HG03108 (cell line): ENCODE measurements around the gene FHAD1.

Experiments used
- ATAC-seq: cut with Tn5 transposase; IDR thresholded peaks from one replicate; pipeline ENCODE4 v1.9.1; 2021; ENCODE audit warnings: moderate library complexity; ENCODE audit not compliant: unreplicated experiment

Gene FHAD1

DNA sequence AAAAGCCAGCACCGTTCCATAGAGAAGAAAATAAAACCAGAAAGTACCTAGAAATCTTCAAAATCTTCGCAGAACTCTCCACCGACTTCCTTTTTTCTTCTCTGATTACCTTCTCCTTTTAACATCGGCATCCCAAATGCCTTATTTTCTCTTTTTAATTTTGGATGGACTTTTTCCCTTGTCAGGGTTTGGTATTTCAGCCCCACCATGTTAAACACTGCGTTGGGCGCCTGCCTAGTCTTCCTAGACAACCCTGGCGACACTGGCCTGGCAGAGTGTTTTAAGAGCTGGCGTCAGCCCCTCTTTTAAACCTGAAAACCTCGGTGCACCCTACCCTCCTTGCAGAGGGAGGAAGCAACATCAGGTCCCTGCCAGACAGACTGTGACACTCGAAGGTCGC, 96.7 kb downstream of the FHAD1 start:
- no peak for ATAC-seq

DNA sequence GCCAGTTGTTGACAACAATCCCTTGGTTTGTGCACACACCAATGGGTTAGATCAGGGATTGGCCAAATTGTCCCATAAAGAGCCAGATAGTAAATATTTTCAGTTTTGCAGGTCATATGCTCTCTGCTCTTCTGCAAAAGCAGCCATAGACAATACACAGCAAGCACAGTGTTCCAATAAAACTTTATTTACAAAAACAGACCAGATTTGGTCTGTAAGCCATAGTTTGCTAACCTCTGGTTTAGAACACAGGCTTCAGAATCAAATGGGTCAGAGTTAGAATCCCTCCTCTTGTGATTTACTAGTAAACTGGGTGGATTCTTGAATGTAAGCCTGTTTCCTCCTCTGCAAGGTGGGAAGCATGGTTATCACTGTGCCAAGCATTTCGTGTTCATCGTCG, 97.4 kb downstream of the FHAD1 start:
- no peak for ATAC-seq

DNA sequence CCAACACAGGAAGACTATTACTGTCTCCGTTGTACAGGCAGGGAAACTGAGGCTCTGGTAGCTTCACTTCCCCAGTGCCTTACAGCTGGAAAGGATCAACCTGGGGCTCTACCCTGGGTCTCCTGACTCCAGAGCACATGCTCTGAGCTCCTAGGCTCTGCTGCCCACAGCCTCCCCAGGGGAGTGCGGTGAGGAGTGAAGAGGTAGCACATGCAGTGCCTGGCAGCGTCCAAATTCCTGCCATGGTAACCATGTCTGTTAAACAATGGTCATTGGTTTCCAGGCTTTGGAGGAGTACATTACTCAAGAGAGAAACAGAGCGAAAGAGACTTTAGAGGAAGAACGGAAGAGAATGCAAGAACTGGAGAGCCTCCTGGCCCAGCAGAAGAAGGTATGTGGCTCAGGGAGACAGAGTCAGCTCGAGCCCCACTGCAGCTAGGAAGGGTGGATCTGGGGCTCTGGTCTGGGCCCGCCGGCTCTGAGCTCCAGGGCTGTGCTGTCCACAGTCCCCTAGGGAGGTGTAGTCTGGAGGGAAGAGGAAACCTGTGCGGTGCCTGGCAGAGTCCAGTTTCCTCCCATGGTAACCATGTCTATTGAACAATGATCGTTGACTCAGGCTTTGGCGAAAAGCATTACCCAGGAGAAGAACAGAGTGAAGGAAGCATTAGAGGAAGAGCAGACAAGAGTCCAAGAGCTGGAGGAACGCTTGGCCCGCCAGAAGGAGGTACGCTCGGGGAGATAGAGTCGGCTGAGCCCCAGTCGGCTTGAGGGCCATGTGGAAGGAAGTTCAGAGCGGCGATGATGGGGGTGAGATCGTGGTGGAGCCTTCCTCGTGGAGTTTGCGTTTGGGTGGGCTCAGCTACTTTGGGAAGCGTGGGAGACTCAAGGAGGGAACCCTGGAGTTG, 98.0 kb downstream of the FHAD1 start:
- no peak for ATAC-seq

DNA sequence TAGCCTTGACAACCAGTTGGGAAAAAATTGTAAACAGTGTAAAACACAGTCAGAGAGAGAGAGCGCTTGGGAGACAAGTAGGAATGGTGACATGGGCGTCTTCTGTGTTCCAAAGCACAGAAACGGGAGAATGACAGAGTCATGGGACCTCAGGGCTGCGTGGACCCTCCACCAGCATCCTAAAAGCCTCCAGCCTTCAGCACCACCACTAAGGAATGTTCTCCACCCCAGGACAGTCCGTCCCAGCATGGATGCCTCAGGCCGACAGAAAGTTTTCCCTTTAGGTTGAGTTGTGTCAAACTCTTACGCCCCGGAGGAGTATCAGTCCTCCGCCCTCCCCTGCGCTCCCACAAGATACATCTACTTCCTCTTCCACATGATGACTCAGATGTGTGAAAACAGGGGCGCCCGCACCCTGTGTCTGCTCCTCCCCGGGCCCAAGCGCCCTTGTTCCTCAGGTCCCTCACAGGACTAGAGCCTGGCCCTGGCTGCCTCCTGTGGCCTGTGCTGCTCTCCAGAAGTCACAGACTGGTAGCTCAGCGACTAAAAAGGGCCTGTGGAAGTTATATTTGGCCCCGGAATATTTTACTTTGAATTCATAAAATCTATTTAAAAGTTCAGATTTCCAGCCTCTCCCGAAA, 98.8 kb downstream of the FHAD1 start:
- peak; percentile 55 for ATAC-seq

DNA sequence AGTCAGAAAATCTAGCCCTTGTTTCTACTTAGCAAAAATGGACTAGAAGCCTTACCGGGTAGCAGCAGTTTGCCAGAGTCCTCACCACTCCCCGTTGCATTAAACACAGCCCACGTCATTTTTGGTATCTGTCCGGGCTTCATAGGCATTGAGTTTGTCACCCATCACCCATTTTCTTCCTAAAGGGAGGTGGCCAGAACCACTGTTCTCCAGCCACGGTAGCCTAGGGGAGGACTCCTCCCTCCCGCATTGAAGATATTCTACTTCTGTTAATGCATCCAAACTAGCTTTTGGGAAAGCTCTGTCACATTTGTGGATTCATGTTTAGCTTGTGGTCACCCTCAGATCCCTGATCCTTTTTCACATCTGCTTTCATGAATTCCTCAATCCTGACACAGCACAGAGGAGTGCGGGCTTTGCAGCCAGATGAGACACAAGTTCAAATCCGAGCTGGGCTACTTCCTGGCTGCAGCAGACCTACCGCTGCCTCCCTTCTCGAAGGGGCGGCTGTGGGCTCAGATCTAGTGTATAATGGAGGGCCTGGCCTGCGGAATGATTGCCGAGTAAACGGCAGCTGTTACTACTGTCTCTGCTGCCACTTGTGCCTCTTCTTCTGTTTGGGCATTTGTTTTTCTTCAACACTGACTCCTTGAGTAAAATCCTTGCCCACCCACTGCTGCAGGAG, 99.5 kb downstream of the FHAD1 start:
- no peak for ATAC-seq

DNA sequence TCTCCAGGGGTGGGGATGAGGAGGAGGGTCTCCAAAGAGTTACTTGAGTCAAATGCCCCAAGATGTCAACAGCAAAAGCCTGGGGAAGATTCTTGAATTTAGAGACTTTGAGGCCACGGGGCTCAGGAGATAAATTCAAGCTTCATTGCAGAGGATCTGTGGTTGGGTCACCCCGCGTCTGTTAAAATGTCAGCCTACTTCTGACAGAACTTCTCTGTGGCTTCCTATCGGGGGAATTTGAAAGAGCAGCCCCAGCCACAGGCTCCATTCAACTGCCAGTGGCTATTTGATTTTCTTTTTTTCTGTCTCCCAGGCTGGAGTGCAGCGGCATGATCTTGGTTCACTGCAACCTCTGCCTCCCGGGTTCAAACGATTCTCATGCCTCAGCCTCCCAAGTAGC, 100.2 kb downstream of the FHAD1 start:
- no peak for ATAC-seq

DNA sequence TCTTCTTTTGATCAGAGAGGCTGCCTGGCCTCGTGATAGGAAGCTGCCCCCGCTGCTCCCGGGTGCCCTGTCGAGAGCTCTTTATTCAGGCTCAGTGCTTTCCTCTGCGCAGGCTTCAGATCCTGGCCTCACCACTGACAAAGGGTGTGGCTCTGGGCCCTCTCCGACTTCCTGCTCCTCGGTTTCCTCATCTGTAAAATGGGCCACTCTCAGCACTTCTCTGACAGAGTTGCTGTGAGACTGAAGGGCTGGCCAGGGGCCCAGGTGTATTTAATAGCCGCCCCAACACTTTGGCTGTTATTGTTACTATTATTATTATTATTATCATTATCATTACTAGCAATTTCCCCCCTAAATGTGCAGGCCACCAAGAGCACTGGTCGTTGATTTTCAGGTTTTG, 101.6 kb downstream of the FHAD1 start:
- no peak for ATAC-seq

DNA sequence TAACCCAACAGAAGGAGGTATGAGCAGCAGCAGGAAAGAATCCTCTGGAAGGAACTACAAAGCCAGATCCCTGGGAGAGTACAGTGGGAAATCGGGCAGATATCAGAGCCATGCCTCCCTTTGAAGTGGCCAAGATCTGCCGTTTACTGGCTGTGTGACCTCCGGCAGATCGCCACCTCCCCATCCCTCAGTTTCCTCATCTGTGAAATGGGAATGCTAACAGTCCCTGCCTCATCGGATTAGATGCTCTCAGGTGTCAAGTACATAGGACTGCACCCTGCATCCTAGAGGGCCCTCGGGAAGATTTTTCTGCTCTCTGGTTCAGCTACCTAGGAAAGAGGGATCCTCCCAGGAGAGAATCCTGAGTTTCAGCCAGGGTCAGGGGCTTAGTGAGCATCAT, 102.1 kb downstream of the FHAD1 start:
- ATAC-seq, result no peak

DNA sequence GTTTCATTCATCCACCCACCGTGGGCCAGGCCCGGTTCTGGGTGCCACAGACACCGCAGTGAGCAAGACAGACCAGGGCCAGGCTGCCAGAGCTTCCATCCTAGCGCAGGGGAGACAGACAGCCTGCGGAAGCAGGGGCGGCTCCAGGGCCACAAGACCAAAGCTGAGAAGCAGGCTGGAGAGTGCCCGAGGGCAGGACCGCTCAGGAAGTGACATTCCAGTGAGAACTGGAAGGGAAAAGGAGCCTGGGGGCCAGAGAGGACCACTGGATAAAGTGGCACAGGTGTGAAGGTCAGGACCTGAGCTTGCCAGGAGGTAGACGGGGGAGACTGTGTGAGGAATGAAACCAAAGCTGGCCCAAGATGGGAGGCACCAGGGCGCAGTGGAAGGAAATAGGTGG, 103.1 kb downstream of the FHAD1 start:
- ATAC-seq, result no peak

DNA sequence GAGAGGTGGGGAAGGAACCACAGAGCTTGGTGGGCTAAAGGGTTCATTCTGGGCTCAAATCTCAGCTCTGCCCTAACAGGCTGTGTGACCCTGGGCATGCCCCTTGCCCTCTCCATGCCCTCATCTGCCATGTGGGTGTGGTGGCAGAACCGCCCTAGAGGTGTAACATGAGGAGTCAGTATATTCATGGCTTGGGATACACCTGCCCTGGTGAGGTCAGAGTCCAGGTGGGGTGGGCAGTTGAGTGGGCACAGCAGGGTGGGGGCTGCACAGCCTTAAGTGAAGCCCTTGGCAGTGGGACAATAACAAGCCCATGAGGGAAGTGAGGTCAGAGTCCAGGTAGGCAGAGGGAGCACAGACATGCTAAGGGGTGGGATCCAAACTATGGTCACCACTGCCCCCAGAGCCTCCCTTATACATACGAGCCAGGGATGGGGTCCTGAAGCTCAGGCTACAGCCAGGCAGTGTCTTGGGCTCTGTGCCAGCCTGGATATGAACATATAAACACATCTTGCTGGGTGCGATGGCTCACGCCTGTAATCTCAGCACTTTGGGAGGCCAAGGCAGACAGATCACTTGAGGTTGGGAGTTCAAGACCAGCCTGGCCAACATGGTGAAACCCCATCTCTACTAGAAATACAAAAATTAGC, 103.7 kb downstream of the FHAD1 start:
- ATAC-seq, result no peak

DNA sequence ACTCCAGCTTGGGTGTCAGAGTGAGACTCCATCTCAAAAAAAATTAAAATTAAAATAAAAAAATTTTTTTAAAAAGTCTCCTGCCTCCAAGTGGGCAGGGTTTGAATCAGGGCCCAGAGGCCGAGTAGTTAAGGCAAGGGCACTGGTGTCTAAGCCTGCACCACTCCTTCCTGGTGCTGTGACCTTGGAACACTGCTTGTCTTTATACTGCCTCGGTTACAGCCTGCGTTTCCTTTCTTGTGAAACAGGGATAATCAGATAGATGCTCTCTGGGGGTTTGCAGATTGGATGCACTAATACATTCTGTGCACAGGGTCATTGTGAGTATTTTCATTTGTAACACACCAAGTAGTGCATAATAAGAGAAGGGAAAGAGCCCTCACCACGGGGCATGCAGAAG, 104.3 kb downstream of the FHAD1 start:
- ATAC-seq, result no peak

DNA sequence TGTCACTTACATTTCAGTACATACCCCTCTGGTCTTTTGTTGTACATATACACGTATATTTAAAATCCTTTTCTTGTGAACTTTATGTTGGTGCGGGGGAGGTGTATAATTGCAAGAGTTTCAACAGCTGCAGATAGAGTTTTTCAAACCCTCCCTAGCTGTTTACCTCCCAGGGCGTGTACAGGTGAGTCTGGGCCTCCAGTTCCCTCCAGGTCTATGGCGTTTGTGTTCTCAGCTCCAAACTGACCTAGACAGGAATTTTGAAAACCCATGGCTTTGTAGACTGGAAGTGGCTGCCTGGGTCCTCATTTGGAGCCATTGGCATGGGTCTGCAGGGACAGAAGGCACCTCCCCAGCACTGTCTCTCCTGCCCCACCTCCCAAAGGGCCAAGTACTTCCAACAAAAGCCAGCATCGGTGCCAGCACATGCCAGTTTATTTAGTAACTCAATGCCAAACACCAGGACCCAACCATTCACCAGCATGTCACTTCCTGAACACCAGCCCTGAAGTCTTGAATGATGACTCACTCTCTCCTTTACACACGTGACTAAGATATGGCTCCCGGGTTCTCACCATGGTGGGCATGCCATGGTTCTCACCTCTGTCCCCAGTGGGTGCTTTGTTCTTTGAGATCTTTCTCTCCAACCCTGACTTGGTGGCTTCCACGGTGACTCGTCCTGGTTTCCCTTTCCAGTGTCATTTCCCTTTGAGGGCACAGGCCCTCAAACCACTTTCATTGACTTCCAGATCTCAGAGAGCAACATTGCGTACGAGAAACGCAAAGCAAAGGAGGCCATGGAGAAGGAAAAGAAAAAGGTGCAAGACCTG, 105.3 kb downstream of the FHAD1 start:
- no peak for ATAC-seq

DNA sequence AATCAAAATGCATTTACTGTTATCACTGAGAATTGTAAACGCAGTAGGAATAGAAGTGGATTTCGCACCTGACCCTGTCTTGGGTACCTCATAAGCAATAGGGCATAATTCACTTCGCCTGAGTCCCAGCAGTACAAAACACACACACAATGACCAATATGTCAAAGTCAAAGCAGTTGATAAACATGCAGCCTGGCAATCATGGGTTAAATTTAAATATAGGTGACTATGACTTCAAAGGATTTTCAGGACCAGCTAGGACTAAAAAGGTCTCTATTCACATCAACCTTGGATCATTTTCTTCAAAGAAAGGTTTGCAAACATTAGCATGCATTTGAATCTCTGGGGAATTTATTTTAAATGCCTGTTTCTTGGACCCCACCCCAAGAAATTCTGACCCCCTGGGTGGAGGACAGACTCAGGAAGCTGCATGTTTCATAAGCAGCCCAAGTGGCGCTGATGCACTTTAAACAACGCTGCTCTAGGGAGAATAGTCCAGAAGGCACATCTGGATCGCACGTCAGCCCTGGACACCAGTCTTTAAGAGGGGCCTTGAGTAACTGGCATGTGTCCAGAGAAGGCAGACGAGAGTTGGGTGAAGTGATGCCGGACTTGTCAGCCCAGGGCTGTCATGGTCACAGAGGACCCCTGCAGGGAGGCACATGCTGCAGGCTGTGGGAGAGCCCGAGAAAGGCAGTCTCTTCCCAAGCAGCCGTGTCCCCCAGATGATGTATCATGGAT, 107.0 kb downstream of the FHAD1 start:
- ATAC-seq, result no peak

DNA sequence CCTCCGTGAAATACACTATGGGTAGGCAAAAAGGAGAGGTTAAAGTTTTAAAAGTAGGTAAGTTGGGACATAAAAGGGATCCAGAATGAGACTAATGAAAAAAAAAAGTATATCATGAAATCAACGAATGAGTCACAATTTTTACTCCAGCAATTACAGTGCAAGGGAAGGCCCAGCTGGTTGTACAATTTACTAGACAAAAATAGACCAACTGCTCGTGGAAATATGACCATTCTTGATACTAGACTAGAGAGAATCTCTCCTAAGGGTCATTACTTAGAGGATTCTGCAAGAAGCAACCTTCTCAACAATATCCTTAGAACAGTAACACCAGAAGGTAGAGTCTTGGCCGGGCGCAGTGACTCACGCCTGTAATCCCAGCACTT, 107.5 kb downstream of the FHAD1 start:
- no peak for ATAC-seq

DNA sequence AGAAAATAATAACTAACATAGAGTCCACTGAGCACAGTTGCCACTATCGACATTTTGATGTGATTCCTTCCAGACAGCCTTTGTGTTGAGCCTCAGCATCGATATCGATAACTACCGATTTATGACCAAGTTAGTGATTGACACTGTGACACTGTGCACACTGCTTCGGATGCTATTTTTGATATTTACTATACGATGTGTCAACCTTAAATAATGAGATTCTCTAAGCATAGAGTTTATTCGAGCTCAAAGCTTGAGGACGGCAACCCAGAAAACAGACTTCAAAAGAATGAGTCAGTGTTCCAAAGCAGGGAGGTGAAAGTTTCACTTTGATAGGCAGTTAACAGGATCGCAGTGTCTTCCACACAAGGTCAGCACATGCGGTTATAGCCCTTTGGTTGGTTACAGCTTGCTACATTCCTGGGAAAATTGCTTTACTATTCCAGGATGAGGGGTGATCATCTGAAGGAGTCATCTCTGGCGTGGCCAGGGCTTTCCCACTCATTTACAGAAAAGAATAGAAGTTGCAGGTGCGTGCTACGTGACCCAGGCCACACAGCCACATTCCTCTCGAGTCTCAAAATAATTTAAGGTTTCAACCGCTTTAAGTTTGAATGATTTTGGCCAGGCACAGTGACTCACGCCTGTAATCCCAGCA, 109.1 kb downstream of the FHAD1 start:
- no peak for ATAC-seq

DNA sequence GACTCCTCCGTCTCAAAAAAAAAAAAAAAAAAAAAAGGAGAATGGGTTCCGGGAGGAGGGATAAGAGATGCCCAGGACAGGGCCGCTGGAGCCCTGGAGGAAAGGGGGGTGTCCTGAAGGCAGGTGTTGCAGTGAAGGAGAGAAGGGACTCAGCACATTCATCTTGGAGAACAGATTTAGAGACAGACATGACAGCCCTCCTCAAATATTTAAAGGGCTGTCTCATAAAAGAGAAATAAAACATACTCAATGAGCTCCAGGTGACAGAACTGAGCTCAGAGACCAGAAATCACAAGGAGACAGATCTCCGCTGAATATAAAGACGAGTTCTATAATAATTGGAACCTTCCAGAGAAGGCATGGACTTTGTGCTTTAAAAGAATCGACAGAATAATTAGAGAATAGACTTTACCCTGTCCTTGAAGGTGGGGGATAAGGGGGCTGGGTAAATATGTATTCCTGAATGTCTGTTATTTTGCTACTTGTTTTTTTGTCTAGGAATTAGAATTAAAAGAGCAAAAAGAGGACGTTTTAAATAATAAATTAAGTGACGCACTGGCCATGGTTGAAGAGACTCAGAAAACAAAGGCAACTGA, 110.7 kb downstream of the FHAD1 start:
- ATAC-seq, result no peak

DNA sequence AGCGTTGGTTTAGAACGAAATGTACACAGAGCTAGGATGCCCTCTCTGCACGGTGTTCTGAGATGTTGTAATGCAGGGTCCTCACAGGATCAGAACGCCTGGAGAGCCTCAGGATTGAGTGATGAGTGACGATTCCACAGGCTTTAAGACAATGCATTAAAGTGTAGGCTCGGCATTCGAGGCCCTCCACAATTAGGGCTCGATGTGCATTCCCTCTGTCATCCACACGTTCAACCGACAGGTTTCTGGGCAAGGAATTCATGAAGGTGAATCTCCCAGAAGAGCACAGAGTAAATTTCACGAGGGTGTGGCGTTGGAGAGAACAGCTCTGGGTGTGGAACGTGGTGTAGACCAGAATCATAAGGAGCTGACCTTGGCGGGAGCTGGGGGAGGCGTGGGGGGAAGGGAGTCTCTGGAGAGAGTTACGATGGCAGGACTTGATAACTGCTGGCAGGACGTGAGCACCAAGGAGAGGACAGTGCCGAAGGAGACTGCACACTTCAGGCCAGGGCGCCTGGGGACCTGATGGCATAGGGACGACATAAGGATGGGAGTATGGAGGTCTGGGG, 111.6 kb downstream of the FHAD1 start:
- no peak for ATAC-seq

DNA sequence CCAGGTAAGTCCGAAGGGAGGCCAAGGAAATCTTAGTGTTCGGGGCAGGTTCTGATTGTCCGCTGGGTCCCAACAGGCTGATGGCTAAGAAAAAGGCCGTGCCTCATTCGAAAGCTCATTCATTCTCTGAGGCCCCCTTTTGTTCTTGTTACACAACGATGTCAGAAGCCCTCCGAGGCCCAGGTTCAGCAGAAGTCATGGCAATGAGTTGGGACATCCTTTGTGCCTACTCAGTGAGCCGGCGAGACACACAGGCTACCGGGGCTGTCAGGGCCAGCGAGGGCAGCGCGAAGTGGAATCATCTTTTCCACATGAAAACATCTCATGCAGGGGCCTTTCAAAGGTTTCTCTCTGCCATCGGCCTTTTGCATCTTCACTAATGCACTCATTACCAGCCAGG, 113.7 kb downstream of the FHAD1 start:
- no peak for ATAC-seq
